GM18511 (cell line): ENCODE data around the gene DPH7.
A peak's percentile ranks its signal among the peaks of the same experiment; 100 is the strongest.
"Not testable (repeated sequence)": the region's sequence is repeated elsewhere in the genome, so short reads cannot be mapped to it uniquely, and the experiment has no call there.

Experiments
- ATAC-seq: cut with Tn5 transposase; IDR thresholded peaks from one replicate; pipeline ENCODE4 v1.9.1; 2021; ENCODE audit warnings: mild to moderate bottlenecking, moderate library complexity; ENCODE audit not compliant: unreplicated experiment

Gene DPH7

GRCh38 chr9:137578518-137579258 lies at the start of gene DPH7:
Gene DPH7, minus strand, starts transcription at chr9:137578925. Its CDS starts 148 bp downstream, at chr9:137578777.
- ATAC-seq = peak; percentile 93

DNA sequence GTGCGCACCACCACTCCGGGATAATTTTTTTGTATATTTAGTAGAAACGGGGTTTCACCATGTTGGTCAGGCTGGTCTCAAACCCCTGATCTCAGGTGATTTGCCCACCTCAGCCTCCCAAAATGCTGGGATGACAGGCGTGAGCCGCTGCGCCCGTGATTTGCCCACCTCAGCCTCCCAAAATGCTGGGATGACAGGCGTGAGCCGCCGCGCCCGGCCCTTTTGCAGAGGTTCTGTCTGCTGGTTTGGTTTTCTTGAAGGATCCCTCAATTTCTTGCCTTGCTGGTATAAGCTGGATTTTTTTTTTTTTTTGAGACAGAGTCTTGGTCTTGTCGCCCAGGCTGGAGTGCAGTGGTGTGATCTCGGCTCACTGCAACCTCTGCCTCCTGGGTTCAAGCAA lies 48.7 kb upstream of the DPH7 start:
- ATAC-seq = not testable (repeated sequence)

DNA sequence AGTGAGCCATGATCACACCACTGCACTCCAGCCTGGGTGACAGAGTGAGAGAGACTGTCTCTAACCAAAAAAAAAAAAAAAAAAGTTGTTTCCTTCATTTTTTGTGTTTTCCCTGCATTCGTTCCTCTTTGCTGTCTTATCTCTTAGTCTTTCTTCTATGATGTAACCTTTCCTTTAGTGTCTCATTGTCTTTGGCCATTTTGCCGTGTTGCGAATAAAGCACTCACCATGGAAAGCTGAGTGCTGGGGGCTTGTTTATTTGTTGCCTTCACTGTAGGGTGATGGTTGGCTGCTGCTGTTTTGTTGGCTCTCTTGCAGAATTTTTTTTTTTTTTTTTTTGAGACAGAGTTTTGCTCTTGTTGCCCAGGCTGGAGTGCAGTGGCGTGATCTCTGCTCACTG lies 47.7 kb upstream of the DPH7 start:
- no peak for ATAC-seq

DNA sequence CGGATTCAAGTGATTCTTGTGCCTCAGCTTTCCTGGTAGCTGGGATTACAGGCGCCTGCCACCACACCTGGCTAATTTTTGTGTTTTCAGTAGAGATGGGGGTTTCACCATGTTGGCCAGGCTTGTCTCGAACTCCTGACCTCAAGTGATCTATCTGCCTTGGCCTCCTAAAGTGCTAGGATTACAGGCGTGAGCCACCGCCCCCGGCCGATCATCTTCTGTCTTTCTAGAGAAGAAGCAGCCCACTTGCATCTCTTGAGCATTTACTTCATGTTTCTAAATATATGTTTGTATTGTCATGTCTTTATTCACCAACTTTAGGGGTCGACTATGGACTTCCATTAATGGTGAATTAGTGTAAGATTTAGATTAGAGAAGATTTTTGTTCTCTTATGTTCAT lies 43.5 kb upstream of the DPH7 start:
- not testable (repeated sequence) for ATAC-seq

DNA sequence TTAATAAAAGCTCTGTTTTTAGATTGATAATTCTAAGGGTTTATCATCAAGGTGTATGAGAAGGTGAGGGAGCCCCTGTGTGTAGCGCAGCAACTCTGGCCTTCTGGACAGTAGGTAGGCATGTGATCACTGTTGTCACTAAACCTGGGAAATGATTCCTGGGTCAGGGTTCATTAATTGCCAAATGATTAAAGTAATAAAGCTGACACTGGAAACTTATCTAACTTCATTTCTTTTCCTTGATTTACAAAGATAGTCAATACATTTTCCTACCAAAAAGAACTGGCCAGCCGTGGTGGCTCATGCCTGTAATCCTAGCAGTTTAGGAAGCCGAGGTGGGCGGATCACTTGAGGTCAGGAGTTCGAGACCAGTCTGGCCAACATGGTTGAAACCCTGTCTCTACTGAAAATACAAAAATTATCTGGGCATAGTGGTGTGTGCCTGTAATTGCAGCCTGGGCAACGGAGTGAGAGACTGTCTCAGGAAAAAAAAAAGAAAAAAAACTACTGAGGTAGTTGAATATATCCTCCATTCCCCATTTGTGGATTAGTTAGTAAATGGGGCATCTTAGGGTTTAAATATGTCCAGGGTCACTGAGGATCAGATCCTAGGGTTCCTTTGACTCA lies 42.5 kb upstream of the DPH7 start:
- ATAC-seq = no peak

DNA sequence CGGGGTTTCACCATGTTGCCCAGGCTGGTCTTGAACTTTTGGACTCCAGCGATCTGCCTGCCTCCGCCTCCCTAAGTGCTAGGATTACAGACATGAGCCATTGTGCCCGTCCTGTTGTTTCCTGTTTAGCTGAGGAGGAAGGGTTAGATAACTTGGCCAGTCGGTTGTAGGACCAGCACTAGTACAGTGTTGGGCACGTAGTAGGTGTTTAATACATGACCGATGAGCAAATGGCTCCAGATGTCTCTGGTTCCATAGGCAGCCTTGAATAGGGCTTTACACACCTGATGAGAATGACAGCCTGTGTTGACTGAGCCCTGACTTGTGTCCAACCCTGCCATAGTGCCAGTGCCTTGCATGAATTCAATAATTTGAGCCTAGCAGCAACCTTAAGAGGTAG lies 41.9 kb upstream of the DPH7 start:
- no peak for ATAC-seq

DNA sequence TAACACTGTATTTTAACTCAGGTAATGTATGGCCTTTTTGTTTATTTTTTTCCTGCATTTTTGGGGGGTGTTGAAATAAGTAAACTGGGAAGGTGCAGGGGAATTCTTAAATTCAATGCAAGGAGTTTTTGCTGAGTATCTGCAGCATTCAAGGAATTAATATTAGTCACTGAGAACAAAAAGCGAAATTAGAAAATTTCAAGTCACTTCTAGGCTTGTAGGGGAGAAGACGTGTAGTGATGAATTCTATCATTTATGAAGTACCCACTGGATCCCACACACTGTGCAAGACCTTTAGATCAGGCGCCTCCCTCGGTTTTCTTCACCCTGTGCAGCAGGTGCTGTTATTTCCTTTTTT lies 41.3 kb upstream of the DPH7 start:
- no peak for ATAC-seq

- peak; percentile 11 for ATAC-seq
These were observed 40.7 kb upstream of the DPH7 start for GRCh38 chr9:137619240-137620047.

- peak; percentile 68 for ATAC-seq
These were observed 39.7 kb upstream of the DPH7 start, which contains the start of gene EHMT1 for GRCh38 chr9:137618105-137619067. Gene EHMT1, plus strand, starts transcription at chr9:137619005. Its CDS starts 24 bp downstream, at chr9:137619029.

DNA sequence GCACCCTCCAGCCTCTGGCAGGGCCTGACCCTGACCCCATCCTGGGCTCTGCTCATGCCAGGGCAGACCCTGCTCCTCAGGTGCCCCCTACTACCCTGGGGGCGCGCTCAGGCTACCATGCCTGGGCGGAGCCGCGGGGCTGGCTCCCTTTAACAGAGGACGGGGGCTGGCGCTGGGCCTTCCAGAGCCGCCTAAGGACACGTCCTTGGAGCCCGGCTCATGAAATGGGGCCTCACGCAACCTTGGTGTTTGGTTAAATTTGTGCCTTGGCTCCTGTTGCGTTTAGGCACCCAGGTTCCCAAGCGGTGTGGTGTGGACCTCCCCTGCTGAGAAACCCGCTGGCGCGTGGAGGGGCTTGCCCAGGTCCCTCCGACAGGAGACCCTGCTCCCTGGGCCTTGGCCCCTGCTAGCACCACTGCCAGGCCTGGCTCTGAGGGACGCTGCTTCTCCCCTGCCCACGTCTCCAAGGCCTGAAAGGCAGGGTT lies 36.7 kb upstream of the DPH7 start:
- ATAC-seq = no peak

- no peak for ATAC-seq
These were observed 36.1 kb upstream of the DPH7 start for GRCh38 chr9:137614631-137615386.

DNA sequence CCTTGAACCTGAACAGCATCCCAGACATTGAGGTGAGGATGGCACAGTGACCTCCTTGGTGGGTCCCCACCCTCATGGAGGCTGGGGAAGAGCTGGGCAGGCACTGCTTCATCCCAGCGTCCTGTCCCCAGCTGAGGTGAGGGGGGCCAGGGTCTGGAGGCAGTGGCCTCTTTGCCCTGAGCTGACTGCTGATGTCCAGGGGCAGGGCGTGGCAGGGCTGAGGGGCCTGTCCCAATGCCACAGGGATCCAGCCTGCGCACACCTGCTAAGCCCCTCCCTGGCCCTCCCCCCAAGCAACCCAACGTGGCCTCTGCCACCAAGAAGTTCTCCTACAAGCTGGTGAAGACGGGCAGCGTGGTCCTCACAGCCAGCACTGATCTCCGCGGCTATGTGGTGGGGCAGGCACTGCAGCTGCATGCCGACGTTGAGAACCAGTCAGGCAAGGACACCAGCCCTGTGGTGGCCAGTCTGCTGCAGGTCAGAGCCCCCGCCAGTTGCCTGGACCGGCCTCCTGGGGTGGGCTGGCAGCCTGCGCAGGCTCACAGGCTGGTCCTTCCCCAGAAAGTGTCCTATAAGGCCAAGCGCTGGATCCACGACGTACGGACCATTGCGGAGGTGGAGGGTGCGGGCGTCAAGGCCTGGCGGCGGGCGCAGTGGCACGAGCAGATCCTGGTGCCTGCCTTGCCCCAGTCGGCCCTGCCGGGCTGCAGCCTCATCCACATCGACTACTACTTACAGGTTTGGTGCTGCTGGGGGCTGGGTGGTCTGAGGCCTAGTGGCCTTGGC lies 35.2 kb upstream of the DPH7 start:
- no peak for ATAC-seq

GRCh38 chr9:137613259-137613658 lies 34.5 kb upstream of the DPH7 start:
- no peak for ATAC-seq

DNA sequence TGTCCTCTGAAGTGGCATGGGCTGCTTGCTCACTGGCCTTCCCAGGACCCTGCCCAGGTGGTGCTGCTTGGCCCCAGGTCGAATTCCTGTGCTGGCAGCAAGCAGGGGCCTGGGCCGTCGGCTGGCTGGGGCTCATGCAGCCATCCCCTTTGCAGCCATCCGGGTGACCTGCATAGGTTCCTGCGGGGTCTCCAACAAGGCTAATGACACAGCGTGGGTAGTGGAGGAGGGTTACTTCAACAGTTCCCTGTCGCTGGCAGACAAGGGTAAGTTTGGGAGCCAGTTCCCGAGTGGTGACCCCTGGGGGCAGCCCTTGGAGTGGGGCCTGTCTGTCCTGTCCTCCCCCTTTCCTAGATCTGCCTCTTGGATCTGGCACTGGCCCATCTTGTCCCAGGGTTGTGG lies 34.0 kb upstream of the DPH7 start:
- ATAC-seq = no peak

DNA sequence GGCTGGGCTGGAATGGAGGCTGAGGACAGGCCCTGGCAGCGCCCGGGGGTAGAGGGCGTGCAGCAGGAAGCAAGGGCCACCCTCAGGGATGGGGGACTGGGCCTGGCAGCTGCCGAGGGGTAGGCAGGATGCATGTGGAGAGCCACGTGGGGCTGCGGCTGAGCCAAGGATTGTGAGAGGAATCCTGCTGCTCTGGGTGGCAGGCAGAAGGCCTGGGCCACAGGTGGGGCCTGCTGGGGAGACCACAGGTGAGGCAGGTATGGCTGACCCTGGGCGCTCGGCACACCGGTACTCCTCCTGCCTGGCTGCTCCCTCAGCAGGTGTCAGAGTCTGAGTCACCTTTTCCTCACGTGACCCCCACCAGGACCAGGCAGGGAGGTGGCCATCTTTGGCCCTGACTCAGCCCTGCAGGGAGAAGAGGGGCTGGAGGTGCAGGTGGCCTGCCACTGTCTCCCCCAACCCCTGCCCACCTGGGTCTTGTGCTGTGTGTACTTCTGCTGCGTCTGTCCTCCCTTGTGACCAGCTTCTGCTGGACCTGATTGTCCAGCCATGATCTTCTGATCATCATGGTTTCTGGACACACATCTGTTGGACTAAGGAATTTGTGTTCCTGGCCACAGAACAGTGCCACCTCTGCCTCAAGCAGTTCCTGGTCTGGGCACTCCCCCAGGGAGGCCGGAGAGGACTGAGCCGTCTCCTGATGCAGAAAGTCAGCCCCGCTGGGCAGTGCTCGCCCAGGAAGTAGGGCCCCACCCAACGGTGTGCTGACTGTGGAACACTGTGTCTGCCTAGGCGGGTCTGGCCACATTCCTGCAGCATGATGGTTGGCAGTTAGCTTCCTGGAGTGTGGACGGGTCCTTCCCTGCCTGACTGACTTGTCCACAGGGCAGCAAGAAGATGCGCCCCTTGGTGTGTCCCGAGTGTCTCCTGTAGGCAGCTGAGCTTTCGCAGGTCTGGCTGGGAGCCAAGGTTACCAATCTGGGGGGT lies 33.2 kb upstream of the DPH7 start:
- no peak for ATAC-seq

GRCh38 chr9:137610944-137611343 lies 32.2 kb upstream of the DPH7 start:
- ATAC-seq = no peak

DNA sequence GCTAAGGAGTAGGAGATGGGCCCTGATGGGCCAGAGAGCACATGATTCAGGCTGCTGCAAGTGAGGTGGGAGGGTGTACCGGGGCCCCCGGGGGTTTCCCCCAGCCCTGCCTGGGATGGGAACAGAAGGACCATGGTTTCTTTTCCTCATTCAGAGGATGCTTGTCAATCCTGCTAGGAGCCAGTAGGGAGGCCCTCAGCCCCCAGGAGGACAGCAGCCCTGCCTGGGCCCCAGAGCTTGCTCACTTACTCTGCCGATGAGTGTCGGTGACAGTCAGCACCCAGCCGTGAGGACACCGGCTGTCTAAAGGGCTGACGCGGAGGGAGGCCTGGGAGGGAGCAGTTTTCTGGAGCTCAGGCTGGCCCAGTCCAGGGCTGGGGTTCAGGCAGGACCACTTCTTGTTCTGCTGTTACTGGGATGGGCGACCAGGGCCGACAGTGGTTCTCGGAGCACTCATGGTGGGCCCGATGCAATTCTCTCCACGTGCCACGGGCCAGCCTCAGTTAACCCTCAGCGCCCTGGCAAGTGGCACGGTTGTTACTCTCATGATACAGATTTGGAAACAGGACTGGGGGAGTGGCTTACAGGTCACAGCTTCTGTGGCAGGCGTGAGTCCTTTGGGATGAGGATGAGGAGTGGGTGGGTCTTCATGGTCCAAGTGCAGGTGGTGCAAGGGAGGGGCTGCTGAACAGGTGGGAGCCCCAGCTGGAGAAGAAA lies 28.6 kb upstream of the DPH7 start:
- no peak for ATAC-seq
